Stimulated activated naive CD8-positive, alpha-beta T cell treated with anti-CD3 and anti-CD28 coated beads, Interleukin-15, amount 100 ng/mL, for 72 hours (primary cell): ENCODE measurements around the gene METTL9.
"Not testable (repeated sequence)": the region's sequence is repeated elsewhere in the genome, so short reads cannot be mapped to it uniquely, and the experiment has no call there.

Source experiments
- ATAC-seq: fragments of 150-1000 bp; cut with Tn5 transposase; 2 replicates; pipeline ENCODE4 v1.10.0; 2021; ENCODE audit warnings: mild to moderate bottlenecking, moderate library complexity
- DNase-seq, 2 donors: peaks; one replicate each; pipeline ENCODE4 v3.0.0; 2021 to 2022
- H3K27ac Mint-ChIP-seq, 2 donors: one replicate each; pipeline ENCODE4 v1.8.0; 2022; ENCODE audit warnings: mild to moderate bottlenecking in 2 of 2, mixed read lengths in 2 of 2, moderate library complexity in 2 of 2
- H3K27me3 Mint-ChIP-seq: one replicate; pipeline ENCODE4 v1.8.0; 2022; ENCODE audit warnings: mixed read lengths
- H3K4me1 Mint-ChIP-seq: one replicate; pipeline ENCODE4 v1.8.0; 2022; ENCODE audit warnings: mild to moderate bottlenecking, mixed read lengths
- H3K4me3 Mint-ChIP-seq, 2 donors: one replicate each; pipeline ENCODE4 v1.8.0; 2022; ENCODE audit warnings: mild to moderate bottlenecking in 2 of 2, mixed read lengths in 2 of 2, moderate library complexity in 1 of 2
- H3K9me3 Mint-ChIP-seq, 2 donors: one replicate each; pipeline ENCODE4 v1.8.0; 2022; ENCODE audit warnings: mixed read lengths in 2 of 2

The METTL9 gene

GRCh38 chr16:21631376-21631775, 32.0 kb downstream of the METTL9 start:
- DNase-seq, ATAC-seq, H3K9me3 Mint-ChIP-seq, H3K27me3 Mint-ChIP-seq: not testable (repeated sequence)
- H3K4me3 Mint-ChIP-seq, result peak overlapping the region in 1 of 2 donors; percentile 59
- peak overlapping the region in 1 of 2 donors; percentile 82 for H3K27ac Mint-ChIP-seq
- peaks cover 65% of the 10 kb centered on the region for H3K4me1 Mint-ChIP-seq

DNA sequence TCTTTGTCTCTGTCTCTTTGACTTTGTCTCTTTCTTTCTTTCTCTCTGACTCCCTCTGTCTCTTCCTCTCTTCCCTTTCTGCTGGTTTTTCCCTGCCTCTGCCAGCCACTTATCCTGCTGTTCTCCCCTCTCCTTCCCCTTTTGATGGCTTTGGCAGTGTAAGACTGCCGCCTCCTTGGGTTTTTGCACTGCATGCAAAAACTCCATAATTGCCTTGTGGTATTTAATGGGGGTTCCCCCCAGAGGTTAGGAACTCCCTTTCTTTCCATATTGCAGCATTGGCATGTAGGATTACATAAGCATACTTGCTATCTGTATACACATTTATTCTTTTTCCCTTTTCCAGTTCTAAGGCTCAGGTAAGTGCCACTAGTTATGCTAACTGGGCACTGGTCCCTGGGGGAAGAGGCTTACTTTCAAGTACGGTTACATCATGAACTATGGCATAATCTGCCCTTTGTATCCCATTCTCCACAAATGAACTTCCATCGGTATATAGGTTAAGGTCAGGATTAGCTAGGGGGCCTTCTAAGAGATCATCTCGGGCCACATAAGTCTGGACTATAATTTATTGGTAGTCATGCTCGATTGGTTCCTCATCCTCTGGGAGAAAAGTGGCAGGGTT, 32.7 kb downstream of the METTL9 start:
- not testable (repeated sequence) for H3K9me3 Mint-ChIP-seq, ATAC-seq, H3K27me3 Mint-ChIP-seq
- Mint-ChIP-seq H3K4me1 (peaks cover 64% of the 10 kb centered on the region), H3K27ac (peak overlapping the region; percentile 43 to 82), H3K4me3 (peak overlapping the region; percentile 59 to 68)
- DNase-seq, result peak in 1 of 2 donors; percentile 53

DNA sequence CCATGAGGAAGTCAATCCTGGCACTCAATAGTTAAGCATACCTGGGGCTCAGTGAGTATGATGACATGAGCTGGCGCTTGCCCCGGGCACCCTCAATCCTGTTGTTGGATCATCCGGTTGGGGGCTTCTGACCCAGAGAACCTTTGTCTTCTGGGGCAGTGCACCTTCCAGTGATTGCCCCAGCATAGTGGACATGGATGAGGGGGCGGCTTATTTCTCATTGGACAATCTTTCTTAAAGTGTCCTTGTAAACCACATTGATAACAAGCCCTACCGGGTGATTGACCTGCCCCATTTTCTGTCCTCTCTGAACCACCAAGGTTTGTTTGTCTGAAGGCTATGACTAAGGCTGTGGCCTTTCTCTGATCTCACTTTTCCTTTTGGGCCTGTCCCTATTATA, 34.8 kb downstream of the METTL9 start:
- DNase-seq (peak in 1 of 2 donors; percentile 40), ATAC-seq (peak; percentile 41)
- peaks cover 0 to under 1% of the 10 kb centered on the region in 2 donors for H3K9me3 Mint-ChIP-seq
- H3K4me3 Mint-ChIP-seq, result no peak overlapping the region
- H3K27ac Mint-ChIP-seq, result peak overlapping the region; percentile 82 to 86
- peaks cover 77% of the 10 kb centered on the region for H3K4me1 Mint-ChIP-seq
- H3K27me3 Mint-ChIP-seq, result no peaks in the 10 kb centered on the region

- not testable (repeated sequence) for DNase-seq, H3K27me3 Mint-ChIP-seq, H3K9me3 Mint-ChIP-seq, H3K27ac Mint-ChIP-seq, H3K4me3 Mint-ChIP-seq, ATAC-seq
- peaks cover 71% of the 10 kb centered on the region for H3K4me1 Mint-ChIP-seq
These were observed 36.3 kb downstream of the METTL9 start for GRCh38 chr16:21635694-21636093.

GRCh38 chr16:21637032-21637968, 37.9 kb downstream of the METTL9 start:
- H3K27me3 Mint-ChIP-seq, result no peaks in the 10 kb centered on the region
- peaks cover 55% of the 10 kb centered on the region for H3K4me1 Mint-ChIP-seq
- DNase-seq (no peak), ATAC-seq (no peak)
- no peaks in the 10 kb centered on the region for H3K9me3 Mint-ChIP-seq
- no peak overlapping the region for H3K4me3 Mint-ChIP-seq
- peak overlapping the region in 1 of 2 donors; percentile 19 for H3K27ac Mint-ChIP-seq

GRCh38 chr16:21638573-21638975, 39.2 kb downstream of the METTL9 start:
- Mint-ChIP-seq H3K27me3 (no peaks in the 10 kb centered on the region), H3K27ac (peak overlapping the region in 1 of 2 donors; percentile 19), H3K4me3 (peak overlapping the region; percentile 0 to 2), H3K4me1 (peaks cover 44% of the 10 kb centered on the region), H3K9me3 (no peaks in the 10 kb centered on the region)
- ATAC-seq, result peak; percentile 94
- peak in 1 of 2 donors; percentile 44 for DNase-seq

DNA sequence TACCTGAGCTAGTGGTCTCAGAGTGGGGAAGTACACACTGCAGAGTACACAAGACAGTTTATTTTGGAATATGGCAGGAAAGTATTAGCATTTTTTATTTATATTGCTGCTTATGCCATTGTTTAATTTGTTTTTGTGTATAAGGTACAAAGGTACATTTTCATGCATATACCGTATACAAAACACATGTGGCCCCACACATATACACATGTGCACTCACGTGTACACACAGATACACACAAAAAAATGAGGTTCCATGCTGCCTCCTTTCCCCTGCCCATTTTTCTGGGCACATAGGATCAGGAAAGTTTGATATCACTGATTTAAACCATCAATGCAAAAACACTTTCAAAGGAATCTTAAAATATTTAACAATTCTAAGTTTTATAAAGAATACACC, 40.1 kb downstream of the METTL9 start:
- no peaks in the 10 kb centered on the region for H3K27me3 Mint-ChIP-seq
- H3K9me3 Mint-ChIP-seq, result no peaks in the 10 kb centered on the region
- DNase-seq, result no peak
- H3K27ac Mint-ChIP-seq, result no peak overlapping the region
- peaks cover 42% of the 10 kb centered on the region for H3K4me1 Mint-ChIP-seq
- no peak for ATAC-seq
- no peak overlapping the region for H3K4me3 Mint-ChIP-seq

DNA sequence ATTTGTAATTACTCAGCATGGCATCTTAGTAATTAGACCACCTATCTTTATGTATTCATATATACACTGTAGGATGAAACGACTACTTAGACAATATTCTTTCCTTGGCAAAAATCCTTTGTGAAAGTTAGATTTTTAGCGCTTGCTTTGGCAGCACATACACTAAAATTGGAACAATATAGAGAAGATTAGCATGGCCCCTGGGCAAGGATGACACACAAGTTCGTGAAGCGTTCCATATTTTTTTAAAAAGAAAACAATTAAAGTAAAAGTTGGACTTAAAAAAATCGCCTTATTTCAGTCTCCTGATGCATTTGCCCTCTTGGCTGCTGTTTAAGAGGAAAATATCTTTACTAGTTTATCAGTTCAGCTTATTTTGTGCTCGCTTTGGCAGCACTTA, 42.5 kb downstream of the METTL9 start:
- H3K27ac Mint-ChIP-seq, result no peak overlapping the region
- ATAC-seq (no peak), DNase-seq (no peak)
- no peaks in the 10 kb centered on the region for H3K27me3 Mint-ChIP-seq
- H3K4me1 Mint-ChIP-seq, result peaks cover 46% of the 10 kb centered on the region
- H3K4me3 Mint-ChIP-seq, result no peak overlapping the region
- H3K9me3 Mint-ChIP-seq, result no peaks in the 10 kb centered on the region

DNA sequence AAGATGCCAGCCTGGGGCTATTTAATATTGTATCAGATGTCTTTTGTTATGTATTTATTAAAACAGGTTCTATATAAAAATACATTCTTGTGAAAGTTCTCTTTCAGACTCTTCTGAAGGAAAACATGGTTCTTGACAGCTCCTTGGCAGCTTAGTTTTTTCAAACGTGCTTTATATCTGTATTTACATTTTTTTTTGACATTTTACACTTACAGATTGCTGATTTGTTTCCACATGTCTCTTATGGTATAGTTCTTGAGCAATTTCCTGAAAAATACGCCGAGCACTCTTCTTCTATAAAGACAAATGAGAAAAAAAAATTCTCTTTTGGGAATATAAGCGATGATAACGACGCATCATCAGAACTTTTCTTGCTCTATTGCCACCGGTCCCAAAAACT, 43.5 kb downstream of the METTL9 start:
- Mint-ChIP-seq H3K4me1 (peaks cover 49% of the 10 kb centered on the region), H3K27me3 (no peaks in the 10 kb centered on the region), H3K9me3 (no peaks in the 10 kb centered on the region), H3K4me3 (no peak overlapping the region), H3K27ac (no peak overlapping the region)
- DNase-seq, result no peak
- no peak for ATAC-seq

DNA sequence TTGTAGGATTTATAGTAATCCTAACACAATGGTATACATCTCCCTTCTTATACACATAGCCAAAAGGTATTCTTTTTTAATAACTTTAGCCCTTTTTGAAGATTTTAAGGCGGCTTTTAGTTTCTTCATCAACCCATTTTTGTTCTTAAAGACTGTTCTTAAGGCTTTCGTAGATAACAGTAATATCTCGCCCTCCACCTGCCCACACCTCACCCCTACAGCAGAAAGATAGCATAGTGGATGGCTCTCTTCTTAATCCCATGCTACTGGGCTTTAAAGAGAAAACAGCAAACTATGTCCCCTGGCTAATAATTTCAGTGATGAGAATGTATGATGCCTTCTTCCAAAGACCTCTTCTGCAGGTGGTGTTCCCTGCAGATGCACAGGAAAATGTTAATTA, 44.4 kb downstream of the METTL9 start:
- DNase-seq, result no peak
- Mint-ChIP-seq H3K4me3 (no peak overlapping the region), H3K4me1 (peaks cover 49% of the 10 kb centered on the region)

DNA sequence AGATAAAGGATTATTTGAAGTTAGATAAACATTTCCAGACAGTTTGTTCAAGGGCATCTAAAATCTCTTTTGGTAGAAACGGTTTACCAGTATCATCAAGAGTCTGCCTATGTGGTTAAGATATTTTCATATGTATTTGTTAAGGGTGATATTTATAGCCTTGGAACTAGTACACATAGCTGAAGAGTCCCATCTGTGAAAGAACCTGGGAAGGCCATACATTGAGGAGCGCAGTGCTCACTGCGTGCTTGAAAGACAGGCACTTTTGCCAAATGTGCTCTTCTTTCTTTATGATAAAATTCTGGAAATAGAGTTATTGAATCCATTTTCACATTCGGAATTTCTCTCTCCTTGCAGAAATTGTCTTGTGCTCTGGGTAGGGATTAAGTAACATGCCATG, 45.3 kb downstream of the METTL9 start:
- DNase-seq (no peak), ATAC-seq (no peak)
- no peaks in the 10 kb centered on the region for H3K9me3 Mint-ChIP-seq
- H3K27me3 Mint-ChIP-seq, result no peaks in the 10 kb centered on the region
- H3K4me3 Mint-ChIP-seq, result peak overlapping the region; percentile 78 to 81
- H3K27ac Mint-ChIP-seq, result peak overlapping the region; percentile 87 to 89
- H3K4me1 Mint-ChIP-seq, result peaks cover 52% of the 10 kb centered on the region

More for the DNA sequence above, 44.4 kb downstream of the METTL9 start:
- no peaks in the 10 kb centered on the region for H3K9me3 Mint-ChIP-seq
- ATAC-seq, result no peak
- no peak overlapping the region for H3K27ac Mint-ChIP-seq
- H3K27me3 Mint-ChIP-seq, result no peaks in the 10 kb centered on the region

DNA sequence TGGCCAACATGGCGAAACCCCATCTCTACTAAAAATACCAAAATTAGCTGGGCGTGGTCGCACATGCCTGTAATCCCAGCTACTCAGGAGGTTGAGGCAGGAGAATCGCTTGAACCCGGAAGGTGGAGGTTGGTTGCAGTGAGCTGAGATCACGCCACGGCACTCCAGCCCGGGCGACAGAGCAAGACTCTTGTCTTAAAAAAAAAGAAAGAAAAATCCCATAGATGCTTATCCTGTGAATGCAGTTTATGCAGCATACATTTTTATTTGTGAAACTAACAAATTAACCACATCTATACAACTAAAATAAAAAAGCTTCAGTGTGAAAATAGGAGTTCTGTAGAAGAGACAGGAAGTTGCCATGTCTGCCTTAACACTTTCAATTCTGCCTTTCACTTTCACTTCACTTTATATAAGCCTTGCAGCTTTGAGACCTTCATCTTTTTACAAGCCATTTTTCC, 45.9 kb downstream of the METTL9 start:
- ATAC-seq, result peak; percentile 41
- no peaks in the 10 kb centered on the region for H3K27me3 Mint-ChIP-seq
- H3K9me3 Mint-ChIP-seq, result no peaks in the 10 kb centered on the region
- peak overlapping the region; percentile 87 to 89 for H3K27ac Mint-ChIP-seq
- peak overlapping the region; percentile 78 to 81 for H3K4me3 Mint-ChIP-seq
- DNase-seq, result no peak
- peaks cover 58% of the 10 kb centered on the region for H3K4me1 Mint-ChIP-seq

GRCh38 chr16:21646091-21646490, 46.7 kb downstream of the METTL9 start:
- ATAC-seq (no peak), DNase-seq (no peak)
- peak overlapping the region; percentile 78 to 81 for H3K4me3 Mint-ChIP-seq
- no peak overlapping the region for H3K27ac Mint-ChIP-seq
- peaks cover 63% of the 10 kb centered on the region for H3K4me1 Mint-ChIP-seq
- H3K9me3 Mint-ChIP-seq, result no peaks in the 10 kb centered on the region
- H3K27me3 Mint-ChIP-seq, result no peaks in the 10 kb centered on the region

- Mint-ChIP-seq H3K4me1 (peaks cover 68% of the 10 kb centered on the region), H3K9me3 (no peaks in the 10 kb centered on the region), H3K27ac (peak overlapping the region in 1 of 2 donors; percentile 49), H3K4me3 (peak overlapping the region; percentile 68 to 81), H3K27me3 (no peaks in the 10 kb centered on the region)
- DNase-seq (peak; percentile 75 to 89), ATAC-seq (peak; percentile 98)
These were observed 47.6 kb downstream of the METTL9 start for GRCh38 chr16:21646721-21647561.

GRCh38 chr16:21647562-21648164, 48.3 kb downstream of the METTL9 start:
- peaks cover 68% of the 10 kb centered on the region for H3K4me1 Mint-ChIP-seq
- H3K27ac Mint-ChIP-seq, result peak overlapping the region in 1 of 2 donors; percentile 76
- H3K27me3 Mint-ChIP-seq, result no peaks in the 10 kb centered on the region
- DNase-seq (no peak), ATAC-seq (no peak)
- H3K9me3 Mint-ChIP-seq, result no peaks in the 10 kb centered on the region
- H3K4me3 Mint-ChIP-seq, result peak overlapping the region in 1 of 2 donors; percentile 66
